ENCODE data around the gene ARID3A.
"Not testable (repeated sequence)": the region's sequence is repeated elsewhere in the genome, so short reads cannot be mapped to it uniquely, and the experiment has no call there.

ARID3A gene

GRCh38 chr19:925526-926322, at the start of gene ARID3A:
Gene ARID3A (plus strand): TSS chr19:926035. CDS start chr19:929529, 3,494 bp downstream.
- peak; percentile 23 for TF ChIP-seq CTCF (IDR thresholded peaks at IDR 0.05)
- Histone ChIP-seq H3K27me3 (peaks cover 9% of the 10 kb centered on the region), H3K9me3 (no peaks in the 10 kb centered on the region), H3K4me3 (ENCODE audit: low read depth in 1 of 2, low read length in 1 of 2) (peak within 1 kb of the TSS; percentile 94 to 95), H3K4me1 (ENCODE audit: control insufficient read depth in 1 of 2, insufficient read depth in 1 of 2, low read depth in 1 of 2, low read length in 1 of 2) (peaks cover 44 to 70% of the 10 kb centered on the region in 2 experiments), H3K27ac (peak within 1 kb of the TSS; percentile 95), H3K36me3 (peaks cover 18% of the 10 kb centered on the region)

- Histone ChIP-seq H3K9me3 (no peaks in the 10 kb centered on the region), H3K4me1 (ENCODE audit: control insufficient read depth in 1 of 2, insufficient read depth in 1 of 2, low read depth in 1 of 2, low read length in 1 of 2) (peaks cover 7 to 10% of the 10 kb centered on the region in 2 experiments), H3K4me3 (ENCODE audit: low read depth in 1 of 2, low read length in 1 of 2) (no peak overlapping the region), H3K27ac (no peak overlapping the region), H3K27me3 (no peaks in the 10 kb centered on the region), H3K36me3 (peaks cover 67% of the 10 kb centered on the region)
- TF ChIP-seq CTCF (IDR thresholded peaks at IDR 0.05), result no peak
Observed at GRCh38 chr19:876089-876488, 49.7 kb upstream of the ARID3A start.

DNA sequence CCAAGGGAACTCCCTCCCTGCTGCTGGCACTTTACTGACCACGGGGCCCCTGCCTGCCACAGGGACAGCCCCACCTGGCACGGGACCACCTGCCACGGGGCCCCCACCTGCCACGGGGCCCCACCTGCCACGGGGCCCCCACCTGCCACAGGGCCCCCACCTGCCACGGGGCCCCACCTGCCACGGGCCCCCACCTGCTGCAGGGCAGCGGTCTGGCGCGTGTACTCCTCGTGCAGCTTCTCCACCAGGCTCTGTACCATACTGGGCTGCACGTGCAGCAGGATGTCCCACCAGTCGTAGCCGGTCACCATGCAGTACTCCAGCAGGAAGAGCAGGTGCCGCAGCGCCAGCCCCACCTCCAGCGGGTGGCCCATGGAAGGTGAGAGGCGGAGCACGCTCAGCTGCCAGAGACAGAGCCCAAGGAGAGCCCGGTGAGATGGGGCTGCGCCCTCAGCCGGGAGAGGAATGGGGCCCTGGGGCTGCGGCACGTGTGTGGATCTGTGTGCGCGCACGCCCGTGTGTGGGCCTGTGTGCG, 49.0 kb upstream of the ARID3A start:
- Histone ChIP-seq H3K4me1 (ENCODE audit: control insufficient read depth in 1 of 2, insufficient read depth in 1 of 2, low read depth in 1 of 2, low read length in 1 of 2) (peaks cover 6 to 9% of the 10 kb centered on the region in 2 experiments), H3K9me3 (no peaks in the 10 kb centered on the region), H3K27ac (no peak overlapping the region), H3K36me3 (peaks cover 70% of the 10 kb centered on the region), H3K27me3 (no peaks in the 10 kb centered on the region), H3K4me3 (ENCODE audit: low read depth in 1 of 2, low read length in 1 of 2) (no peak overlapping the region)
- TF ChIP-seq CTCF (IDR thresholded peaks at IDR 0.05), result no peak

- not testable (repeated sequence) for H3K27ac ChIP-seq; H3K9me3 ChIP-seq; H3K27me3 ChIP-seq; H3K4me1 ChIP-seq (ENCODE audit: control insufficient read depth in 1 of 2, insufficient read depth in 1 of 2, low read depth in 1 of 2, low read length in 1 of 2); H3K4me3 ChIP-seq (ENCODE audit: low read depth in 1 of 2, low read length in 1 of 2)
- H3K36me3 ChIP-seq, result peaks cover 82% of the 10 kb centered on the region
Observed at GRCh38 chr19:877992-878660, 47.7 kb upstream of the ARID3A start.

- H3K27me3 ChIP-seq; H3K9me3 ChIP-seq; H3K27ac ChIP-seq; H3K4me3 ChIP-seq (ENCODE audit: low read depth in 1 of 2, low read length in 1 of 2); H3K4me1 ChIP-seq (ENCODE audit: control insufficient read depth in 1 of 2, insufficient read depth in 1 of 2, low read depth in 1 of 2, low read length in 1 of 2): not testable (repeated sequence)
- peaks cover 85% of the 10 kb centered on the region for H3K36me3 ChIP-seq
Observed at GRCh38 chr19:878751-879561, 46.9 kb upstream of the ARID3A start.

GRCh38 chr19:879711-880438, 46.0 kb upstream of the ARID3A start:
- Histone ChIP-seq H3K9me3 (no peaks in the 10 kb centered on the region), H3K27ac (no peak overlapping the region), H3K27me3 (no peaks in the 10 kb centered on the region), H3K4me1 (ENCODE audit: control insufficient read depth in 1 of 2, insufficient read depth in 1 of 2, low read depth in 1 of 2, low read length in 1 of 2) (no peaks in the 10 kb centered on the region), H3K4me3 (ENCODE audit: low read depth in 1 of 2, low read length in 1 of 2) (no peak overlapping the region), H3K36me3 (peaks cover 88% of the 10 kb centered on the region)
- no peak for TF ChIP-seq CTCF (IDR thresholded peaks at IDR 0.05)
